CD4-positive, alpha-beta T cell treated with Interleukin-1 beta for 1 hour (primary cell): ENCODE data around the gene ABCC6.

ENCODE experiments used
- DNase-seq, 2 donors: peaks; one replicate each; pipeline ENCODE4 v3.0.0-alpha.2; 2020 to 2022

ABCC6 gene

GRCh38 chr16:16139061-16139460, 84.2 kb downstream of the ABCC6 start:
- no peak for DNase-seq

GRCh38 chr16:16138034-16138635, 85.2 kb downstream of the ABCC6 start:
- DNase-seq = no peak

GRCh38 chr16:16137110-16137509, 86.2 kb downstream of the ABCC6 start:
- no peak for DNase-seq

- no peak for DNase-seq
Observed at GRCh38 chr16:16136588-16136987, 86.7 kb downstream of the ABCC6 start.

GRCh38 chr16:16133943-16134604, 89.2 kb downstream of the ABCC6 start:
- DNase-seq = no peak

- no peak for DNase-seq
Observed at GRCh38 chr16:16131659-16132058, 91.6 kb downstream of the ABCC6 start.

GRCh38 chr16:16131204-16131603, 92.1 kb downstream of the ABCC6 start:
- DNase-seq = no peak

- DNase-seq = peak; percentile 67 to 76
Observed at GRCh38 chr16:16127469-16128116, 95.7 kb downstream of the ABCC6 start.

GRCh38 chr16:16126896-16127295, 96.4 kb downstream of the ABCC6 start:
- DNase-seq = no peak

GRCh38 chr16:16124974-16125373, 98.3 kb downstream of the ABCC6 start:
- DNase-seq = no peak

GRCh38 chr16:16124438-16124837, 98.9 kb downstream of the ABCC6 start:
- no peak for DNase-seq

GRCh38 chr16:16122264-16122663, 101.0 kb downstream of the ABCC6 start:
- DNase-seq = no peak

GRCh38 chr16:16121185-16121727, 102.0 kb downstream of the ABCC6 start:
- DNase-seq = no peak

GRCh38 chr16:16120382-16121184, 102.7 kb downstream of the ABCC6 start:
- DNase-seq = no peak

- no peak for DNase-seq
Observed at GRCh38 chr16:16120044-16120381, 103.3 kb downstream of the ABCC6 start.

- no peak for DNase-seq
Observed at GRCh38 chr16:16118337-16118736, 105.0 kb downstream of the ABCC6 start.

GRCh38 chr16:16116841-16117240, 106.5 kb downstream of the ABCC6 start:
- no peak for DNase-seq

- DNase-seq = no peak
Observed at GRCh38 chr16:16113076-16113475, 110.2 kb downstream of the ABCC6 start.

- no peak for DNase-seq
Observed at GRCh38 chr16:16112450-16113053, 110.7 kb downstream of the ABCC6 start.

- no peak for DNase-seq
Observed at GRCh38 chr16:16111639-16112038, 111.7 kb downstream of the ABCC6 start.

- no peak for DNase-seq
Observed at GRCh38 chr16:16110111-16110490, 113.2 kb downstream of the ABCC6 start.

GRCh38 chr16:16109453-16110110, 113.7 kb downstream of the ABCC6 start:
- DNase-seq = no peak
